K562 (cell line): ENCODE data around the gene ARHGEF18. TPM values are rescaled to one million over a fixed set of nuclear protein-coding genes. Genes with fewer than 3 reads are reported as not detected.

ENCODE experiments used
- ATF1 ChIP-seq, 2 experiments: fragments of 450-650 bp in 1 of 2; IDR thresholded peaks; 2 replicates each; pipeline ENCODE4 v1.6.1; 2016; ENCODE audit warnings: missing compliant biosample characterization in 1 of 2, missing genetic modification characterization in 1 of 2
- BCOR ChIP-seq: fragments of 450-650 bp; IDR thresholded peaks from 2 replicates; pipeline ENCODE4 v1.6.1; 2016
- BRCA1 ChIP-seq, 2 experiments: fragments of 450-650 bp in 1 of 2; sonication (generic) in 1 of 2; formaldehyde crosslinking in 1 of 2; IDR thresholded peaks; 2 replicates each; pipeline versions ENCODE4 v1.5.0 to v1.6.1; 2017 to 2020; ENCODE audit warnings: mild to moderate bottlenecking in 1 of 2, missing genetic modification reagents in 1 of 2
- CC2D1A ChIP-seq: fragments of 450-650 bp; IDR thresholded peaks from 2 replicates; pipeline ENCODE4 v1.6.1; 2017; ENCODE audit warnings: mild to moderate bottlenecking
- CHD7 ChIP-seq: fragments of 200-600 bp; sonication (generic); IDR thresholded peaks from one replicate; pipeline ENCODE4 v1.6.1; 2012; ENCODE audit warnings: mild to moderate bottlenecking, low read depth, low read length, inconsistent platforms
- FOSL1 ChIP-seq: fragments of 200-800 bp; sonication (Bioruptor generic); conservative IDR thresholded peaks from 2 replicates; pipeline ENCODE4 v1.6.1; 2016; ENCODE audit warnings: missing genetic modification characterization, missing compliant biosample characterization
- JUND ChIP-seq, 2 experiments: IDR thresholded peaks; 2 replicates in 1 of 2; 3 replicates in 1 of 2; pipeline ENCODE4 v1.6.1; 2011; ENCODE audit warnings: borderline replicate concordance in 2 of 2, low read depth in 2 of 2, low read length in 2 of 2, improper control_type of control experiment in 1 of 2, missing biosample characterization in 1 of 2, missing genetic modification characterization in 1 of 2, missing genetic modification reagents in 1 of 2
- MAFK ChIP-seq: IDR thresholded peaks from 2 replicates; pipeline ENCODE4 v1.6.1; 2011; ENCODE audit warnings: low read length, improper control_type of control experiment
- MAZ ChIP-seq, 2 experiments: fragments of 450-650 bp in 1 of 2; sonication (generic) in 1 of 2; formaldehyde crosslinking; IDR thresholded peaks in 1 of 2; conservative IDR thresholded peaks in 1 of 2; 2 replicates each; pipeline versions ENCODE4 v1.4.0 to v1.5.0; 2020; ENCODE audit warnings: mild to moderate bottlenecking in 1 of 2, missing genetic modification reagents in 1 of 2
- MTA1 ChIP-seq: fragments of 450-650 bp; IDR thresholded peaks from 2 replicates; pipeline ENCODE4 v1.6.1; 2017; ENCODE audit warnings: borderline replicate concordance
- NRF1 ChIP-seq, 2 experiments: fragments of 450-650 bp; IDR thresholded peaks in 1 of 2; conservative IDR thresholded peaks in 1 of 2; 2 replicates each; pipeline ENCODE4 v1.6.1; 2014; ENCODE audit warnings: mild to moderate bottlenecking in 2 of 2
- PBX2 ChIP-seq, 2 experiments: IDR thresholded peaks in 1 of 2; conservative IDR thresholded peaks in 1 of 2; 2 replicates each; pipeline ENCODE4 v1.6.1; 2016; ENCODE audit warnings: low read depth in 2 of 2, mild to moderate bottlenecking in 1 of 2, missing compliant biosample characterization in 1 of 2, missing genetic modification characterization in 1 of 2, moderate library complexity in 1 of 2
- ZNF316 ChIP-seq: fragments of 450-650 bp; IDR thresholded peaks from 2 replicates; pipeline ENCODE4 v1.6.1; 2016
- polyA plus RNA-seq, 8 experiments: library from polyadenylated mRNA; depleted of rRNA in 4 of 8; stranded (reverse) in 5 of 8; unstranded in 3 of 8; fragments of >200 nt; fragmentation: Nextera tagmentation in 2 of 8; fragmentation: Illumina TruSeq in 1 of 8; extraction: Ambion mirVana in 2 of 8; extraction: Trizol in 1 of 8; gene quantifications; 2 replicates each; pipeline versions ENCODE4 v1.2.1 to v1.2.3, GENCODE V29; 2011 to 2014; ENCODE audit warnings: inconsistent platforms in 1 of 8, missing spikeins in 1 of 8
- total RNA-seq, 7 experiments: library from RNA; depleted of rRNA in 6 of 7; stranded (reverse); fragments of >200 nt in 6 of 7; fragmentation: Illumina TruSeq in 2 of 7; extraction: Trizol in 2 of 7; gene quantifications; 2 replicates each; pipeline versions ENCODE4 v1.2.1 to v1.2.3, GENCODE V29; 2011 to 2021; ENCODE audit warnings: low replicate concordance in 1 of 7

Gene ARHGEF18
- total and polyA plus RNA-seq, 9 of the 15 experiments (the other 6 are each of a cell fraction or from before 2014, with no cell fraction given), result 0.04 to 16.5 (median 4.5) TPM

GRCh38 chr19:7373862-7374261 lies 25.1 kb downstream of the ARHGEF18 start (continued):
- TF ChIP-seq CHD7 (no peak), MAFK (no peak), PBX2 (CRISPR knock-in tag; IDR thresholded peaks at IDR 0.05; ENCODE audit: low read depth) (peak; percentile 62; the same call in 1 of the 2 replicates), PBX2 (tag; conservative IDR thresholded peaks at IDR 0.05; ENCODE audit: low read depth) (peak; percentile 85), NRF1 (conservative IDR thresholded peaks at IDR 0.05 in 1 of 2, IDR thresholded peaks at IDR 0.05 in 1 of 2) (peak; percentile 17 to 25; a peak in 1 of 4 replicates), ZNF316 (peak; percentile 41), MTA1 (no peak), JUND (IDR thresholded peaks at IDR 0.05; ENCODE audit: borderline replicate concordance, low read depth, low read length) (peak; percentile 92), JUND (tag; IDR thresholded peaks at IDR 0.05; ENCODE audit: borderline replicate concordance, low read depth, low read length) (peak; percentile 89), BCOR (peak; percentile 25; the same call in 1 of the 2 replicates), MAZ (CRISPR knock-in tag; conservative IDR thresholded peaks at IDR 0.05 in 1 of 2, IDR thresholded peaks at IDR 0.05 in 1 of 2) (no peak), CC2D1A (no peak), BRCA1 (IDR thresholded peaks at IDR 0.05) (no peak), BRCA1 (CRISPR knock-in tag; IDR thresholded peaks at IDR 0.05) (no peak), FOSL1 (tag) (peak; percentile 93), ATF1 (CRISPR knock-in tag; IDR thresholded peaks at IDR 0.05) (no peak), ATF1 (tag; IDR thresholded peaks at IDR 0.05) (peak; percentile 18; the same call in 1 of the 2 replicates)
